ENCODE measurements around the gene LHFPL3.

Gene LHFPL3

GRCh38 chr7:104679085-104679484 is 350.7 kb downstream of the LHFPL3 start:
- H3K4me3 ChIP-seq (replicated peaks; ENCODE audit: insufficient read depth, low read length) = no peak overlapping the region
- no peak for TF ChIP-seq SPI1 (IDR thresholded peaks at IDR 0.05; ENCODE audit: borderline replicate concordance, low read depth)
- TF ChIP-seq, protein P1, sequence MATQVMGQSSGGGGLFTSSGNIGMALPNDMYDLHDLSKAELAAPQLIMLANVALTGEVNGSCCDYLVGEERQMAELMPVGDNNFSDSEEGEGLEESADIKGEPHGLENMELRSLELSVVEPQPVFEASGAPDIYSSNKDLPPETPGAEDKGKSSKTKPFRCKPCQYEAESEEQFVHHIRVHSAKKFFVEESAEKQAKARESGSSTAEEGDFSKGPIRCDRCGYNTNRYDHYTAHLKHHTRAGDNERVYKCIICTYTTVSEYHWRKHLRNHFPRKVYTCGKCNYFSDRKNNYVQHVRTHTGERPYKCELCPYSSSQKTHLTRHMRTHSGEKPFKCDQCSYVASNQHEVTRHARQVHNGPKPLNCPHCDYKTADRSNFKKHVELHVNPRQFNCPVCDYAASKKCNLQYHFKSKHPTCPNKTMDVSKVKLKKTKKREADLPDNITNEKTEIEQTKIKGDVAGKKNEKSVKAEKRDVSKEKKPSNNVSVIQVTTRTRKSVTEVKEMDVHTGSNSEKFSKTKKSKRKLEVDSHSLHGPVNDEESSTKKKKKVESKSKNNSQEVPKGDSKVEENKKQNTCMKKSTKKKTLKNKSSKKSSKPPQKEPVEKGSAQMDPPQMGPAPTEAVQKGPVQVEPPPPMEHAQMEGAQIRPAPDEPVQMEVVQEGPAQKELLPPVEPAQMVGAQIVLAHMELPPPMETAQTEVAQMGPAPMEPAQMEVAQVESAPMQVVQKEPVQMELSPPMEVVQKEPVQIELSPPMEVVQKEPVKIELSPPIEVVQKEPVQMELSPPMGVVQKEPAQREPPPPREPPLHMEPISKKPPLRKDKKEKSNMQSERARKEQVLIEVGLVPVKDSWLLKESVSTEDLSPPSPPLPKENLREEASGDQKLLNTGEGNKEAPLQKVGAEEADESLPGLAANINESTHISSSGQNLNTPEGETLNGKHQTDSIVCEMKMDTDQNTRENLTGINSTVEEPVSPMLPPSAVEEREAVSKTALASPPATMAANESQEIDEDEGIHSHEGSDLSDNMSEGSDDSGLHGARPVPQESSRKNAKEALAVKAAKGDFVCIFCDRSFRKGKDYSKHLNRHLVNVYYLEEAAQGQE (IDR thresholded peaks at IDR 0.05; ENCODE audit: insufficient replicate concordance, low read depth) = no peak
- no peak for TF ChIP-seq GABPA (IDR thresholded peaks at IDR 0.05; ENCODE audit: low read depth)
- H3K27me3 ChIP-seq (ENCODE audit: insufficient read depth, poor library complexity, severe bottlenecking) = no peaks in the 10 kb centered on the region
- no peak for DNase-seq (ENCODE audit: low read depth in 1 of 2, low spot score in 1 of 2)
- H3K27ac ChIP-seq (replicated peaks) = no peak overlapping the region

- H3K27ac ChIP-seq (replicated peaks) = no peak overlapping the region
- DNase-seq (ENCODE audit: low read depth in 1 of 2, low spot score in 1 of 2) = no peak
- H3K27me3 ChIP-seq (ENCODE audit: insufficient read depth, poor library complexity, severe bottlenecking) = no peaks in the 10 kb centered on the region
- no peak overlapping the region for H3K4me3 ChIP-seq (replicated peaks; ENCODE audit: insufficient read depth, low read length)
- TF ChIP-seq POLR2AphosphoS5 (IDR thresholded peaks at IDR 0.05; ENCODE audit: low read depth) (no peak), CTCF (IDR thresholded peaks at IDR 0.05; ENCODE audit: insufficient read depth, low read length) (no peak), SPI1 (IDR thresholded peaks at IDR 0.05; ENCODE audit: borderline replicate concordance, low read depth) (no peak), GABPA (IDR thresholded peaks at IDR 0.05; ENCODE audit: low read depth) (no peak)
- TF ChIP-seq, protein P1 (IDR thresholded peaks at IDR 0.05; ENCODE audit: insufficient replicate concordance, low read depth) = no peak
Measured at GRCh38 chr7:104686286-104686685, 357.9 kb downstream of the LHFPL3 start.

DNA sequence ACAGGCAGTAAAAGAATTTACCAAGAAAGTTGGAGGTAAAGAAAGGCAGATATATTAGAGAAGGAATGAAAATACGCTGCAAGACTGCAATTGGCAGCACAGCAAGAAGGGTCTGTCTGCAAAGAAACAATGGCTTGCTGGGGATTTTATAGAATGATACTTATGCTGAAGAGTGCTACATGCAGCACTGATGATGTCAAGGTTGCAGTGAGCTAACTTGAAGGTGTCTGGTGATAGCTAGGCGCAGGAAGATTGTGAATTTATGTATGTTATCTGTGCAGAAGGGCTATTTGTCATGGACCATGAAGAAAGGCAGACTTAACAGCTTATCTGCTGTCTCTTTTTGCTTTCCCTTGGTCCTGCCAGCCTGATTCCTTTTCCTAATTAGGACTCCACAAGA is 366.3 kb downstream of the LHFPL3 start:
- TF ChIP-seq GABPA (IDR thresholded peaks at IDR 0.05; ENCODE audit: low read depth) (no peak), CTCF (IDR thresholded peaks at IDR 0.05; ENCODE audit: insufficient read depth, low read length) (no peak), SPI1 (IDR thresholded peaks at IDR 0.05; ENCODE audit: borderline replicate concordance, low read depth) (no peak), POLR2AphosphoS5 (IDR thresholded peaks at IDR 0.05; ENCODE audit: low read depth) (no peak)
- TF ChIP-seq, protein P1 (IDR thresholded peaks at IDR 0.05; ENCODE audit: insufficient replicate concordance, low read depth) = no peak
- H3K27ac ChIP-seq (replicated peaks) = no peak overlapping the region
- no peak overlapping the region for H3K4me3 ChIP-seq (replicated peaks; ENCODE audit: insufficient read depth, low read length)
- DNase-seq (ENCODE audit: low read depth in 1 of 2, low spot score in 1 of 2) = no peak
- H3K27me3 ChIP-seq (ENCODE audit: insufficient read depth, poor library complexity, severe bottlenecking) = no peaks in the 10 kb centered on the region
